Tibial nerve (tissue), 4 donors: Measurements from ENCODE around the gene MUC20. TPM values are rescaled to one million over a fixed set of nuclear protein-coding genes. Genes with fewer than 3 reads are reported as not detected.

Experiments
- DNase-seq, 2 donors: peaks; one replicate each; pipeline ENCODE4 v3.0.0-alpha.2; 2019; ENCODE audit warnings: low spot score in 2 of 2
- H3K27ac ChIP-seq, 4 donors: fragments of 200-600 bp; sonication (generic) in 3 of 4; one replicate each; pipeline ENCODE4 v1.5.1; 2017 to 2019; ENCODE audit warnings: mild to moderate bottlenecking in 1 of 4
- H3K27me3 ChIP-seq, 2 donors: fragments of 200-600 bp; sonication (generic) in 1 of 2; one replicate each; pipeline versions ENCODE4 v1.5.1 to v1.6.0; 2017 to 2019
- H3K36me3 ChIP-seq, 3 donors: fragments of 200-600 bp; sonication (generic); one replicate each; pipeline ENCODE4 v1.5.1; 2018 to 2019
- H3K4me1 ChIP-seq, 4 donors: fragments of 200-600 bp; sonication (generic) in 3 of 4; one replicate each; pipeline ENCODE4 v1.5.1; 2017 to 2019
- H3K4me3 ChIP-seq, 4 donors: fragments of 200-600 bp; sonication (generic) in 3 of 4; one replicate each; pipeline ENCODE4 v1.5.1; 2017 to 2019; ENCODE audit warnings: mild to moderate bottlenecking in 1 of 4, moderate library complexity in 1 of 4
- H3K9me3 ChIP-seq, 4 donors: fragments of 200-600 bp; sonication (generic) in 3 of 4; one replicate each; pipeline ENCODE4 v1.5.1; 2017 to 2019
- CTCF ChIP-seq, 5 experiments: fragments of 200-600 bp in 3 of 5; fragments of 450-650 bp in 2 of 5; sonication (generic) in 3 of 5; IDR thresholded peaks; one replicate each; pipeline ENCODE4 v1.5.1; 2016 to 2019; ENCODE audit warnings: antibody characterized with exemption in 5 of 5, mild to moderate bottlenecking in 3 of 5, moderate library complexity in 2 of 5
- EP300 ChIP-seq, 2 donors: sonication (generic); formaldehyde crosslinking; IDR thresholded peaks; one replicate each; pipeline ENCODE4 v1.6.1; 2017; ENCODE audit warnings: antibody characterized with exemption in 2 of 2, mild to moderate bottlenecking in 1 of 2
- POLR2A ChIP-seq, 2 donors: fragments of 450-650 bp; IDR thresholded peaks; one replicate each; pipeline ENCODE4 v1.6.1; 2017; ENCODE audit warnings: antibody characterized with exemption in 2 of 2, mild to moderate bottlenecking in 2 of 2, moderate library complexity in 2 of 2
- WGBS, 2 donors: methylation state at CpG; one replicate each; pipeline ENCODE4 v1.1.5; 2018; 5-methylcytosine and 5-hydroxymethylcytosine counted together
- total RNA-seq, 4 donors: library from RNA; depleted of rRNA; stranded (reverse); fragments of >200 nt; gene quantifications; one replicate each; pipeline ENCODE4 v1.1.0, GENCODE V29; 2016

MUC20 gene
- total RNA-seq, 4 donors from 2014 or later = 11.0 to 67.5 (median 22.9) TPM

GRCh38 chr3:195766671-195767070 lies 45.9 kb downstream of the MUC20 start:
- 89 to 93% methylated on average over 11 to 12 of the region's 14 CpGs for WGBS, 2 donors
- Histone ChIP-seq H3K27me3 (peaks cover 0 to 35% of the 10 kb centered on the region in 2 donors), H3K36me3 (no peaks in the 10 kb centered on the region), H3K9me3 (no peaks in the 10 kb centered on the region), H3K4me3 (no peak overlapping the region), H3K27ac (no peak overlapping the region), H3K4me1 (peaks cover 0 to 3% (median 0%) of the 10 kb centered on the region in 4 donors)
- DNase-seq = no peak
- no peak for TF ChIP-seq CTCF (IDR thresholded peaks at IDR 0.05)
- no peak for TF ChIP-seq POLR2A (IDR thresholded peaks at IDR 0.05)
- no peak for TF ChIP-seq EP300 (IDR thresholded peaks at IDR 0.05)

DNA sequence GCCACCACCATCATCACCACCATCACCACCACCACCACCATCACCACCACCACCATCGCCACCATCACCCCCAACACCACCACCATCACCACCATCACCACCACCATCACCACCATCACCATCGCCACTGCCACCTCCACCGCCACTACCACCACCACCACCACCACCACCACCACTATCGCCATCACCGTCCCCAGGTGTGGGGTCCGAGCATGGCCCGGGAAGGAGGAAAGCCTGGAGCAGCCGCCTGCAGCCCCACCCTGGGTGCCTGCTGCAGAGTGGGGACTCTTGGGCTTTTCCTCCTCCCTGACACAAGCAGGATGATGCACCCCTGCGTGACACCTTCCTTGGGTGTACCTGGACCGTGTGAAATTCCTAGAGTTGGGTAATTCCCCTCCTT lies 47.0 kb downstream of the MUC20 start:
- no peak for DNase-seq
- WGBS, 2 donors = 84 to 85% methylated on average over 10 of the region's 10 CpGs
- H3K36me3 ChIP-seq = no peaks in the 10 kb centered on the region
- no peaks in the 10 kb centered on the region for H3K9me3 ChIP-seq
- no peak overlapping the region for H3K27ac ChIP-seq
- no peak overlapping the region for H3K4me3 ChIP-seq
- H3K4me1 ChIP-seq = no peaks in the 10 kb centered on the region
- TF ChIP-seq POLR2A (IDR thresholded peaks at IDR 0.05) (no peak), CTCF (IDR thresholded peaks at IDR 0.05) (no peak), EP300 (IDR thresholded peaks at IDR 0.05) (no peak)
- peaks cover 0 to 28% of the 10 kb centered on the region in 2 donors for H3K27me3 ChIP-seq

- no peak for TF ChIP-seq EP300 (IDR thresholded peaks at IDR 0.05)
- TF ChIP-seq POLR2A (IDR thresholded peaks at IDR 0.05) = no peak
- TF ChIP-seq CTCF (IDR thresholded peaks at IDR 0.05) = no peak
- Histone ChIP-seq H3K36me3 (no peaks in the 10 kb centered on the region), H3K4me1 (no peaks in the 10 kb centered on the region), H3K9me3 (no peaks in the 10 kb centered on the region), H3K27me3 (peaks cover 0 to 22% of the 10 kb centered on the region in 2 donors), H3K27ac (no peak overlapping the region), H3K4me3 (no peak overlapping the region)
- 79 to 81% methylated on average over 6 of the region's 6 CpGs for WGBS, 2 donors
- no peak for DNase-seq
These were observed 47.6 kb downstream of the MUC20 start for GRCh38 chr3:195768414-195768813.

- TF ChIP-seq EP300 (IDR thresholded peaks at IDR 0.05) (no peak), CTCF (IDR thresholded peaks at IDR 0.05) (no peak), POLR2A (IDR thresholded peaks at IDR 0.05) (no peak)
These were observed 48.1 kb downstream of the MUC20 start for GRCh38 chr3:195768831-195769303.

GRCh38 chr3:195769551-195769950 lies 48.8 kb downstream of the MUC20 start:
- Histone ChIP-seq H3K4me1 (no peaks in the 10 kb centered on the region), H3K27ac (no peak overlapping the region), H3K27me3 (peaks cover 0 to 10% of the 10 kb centered on the region in 2 donors), H3K9me3 (no peaks in the 10 kb centered on the region), H3K36me3 (no peaks in the 10 kb centered on the region), H3K4me3 (no peak overlapping the region)
- TF ChIP-seq CTCF (IDR thresholded peaks at IDR 0.05) (no peak), POLR2A (IDR thresholded peaks at IDR 0.05) (no peak), EP300 (IDR thresholded peaks at IDR 0.05) (no peak)
- DNase-seq = no peak
- 90% methylated on average over 10 of the region's 10 CpGs for WGBS, 2 donors

More at GRCh38 chr3:195768831-195769303, 48.1 kb downstream of the MUC20 start:
- Histone ChIP-seq H3K27ac (no peak overlapping the region), H3K4me3 (no peak overlapping the region), H3K9me3 (no peaks in the 10 kb centered on the region), H3K27me3 (peaks cover 0 to 17% of the 10 kb centered on the region in 2 donors), H3K36me3 (no peaks in the 10 kb centered on the region), H3K4me1 (no peaks in the 10 kb centered on the region)
- DNase-seq = no peak
- whole genome bisulfite sequencing, 2 donors = 71 to 81% methylated on average over 10 to 15 of the region's 17 CpGs
